Breast epithelium (tissue), 3 donors: ENCODE results near the gene FKRP.

ENCODE experiments used
- CTCF ChIP-seq, 3 donors: fragments of 450-650 bp; IDR thresholded peaks; one replicate each; pipeline ENCODE4 v1.5.1; 2016 to 2017; ENCODE audit warnings: antibody characterized with exemption in 3 of 3, mild to moderate bottlenecking in 3 of 3, moderate library complexity in 3 of 3
- POLR2A ChIP-seq: fragments of 450-650 bp; IDR thresholded peaks from one replicate; pipeline ENCODE4 v1.6.1; 2016; ENCODE audit warnings: antibody characterized with exemption, mild to moderate bottlenecking, moderate library complexity

GRCh38 chr19:46739290-46739771 lies 6.5 kb upstream of the FKRP start:
- no peak for TF ChIP-seq POLR2A
- no peak for TF ChIP-seq CTCF (IDR thresholded peaks at IDR 0.05)
